Endothelial cell of umbilical vein (primary cell): ENCODE data around the gene GIT2. TPM values are rescaled to one million over a fixed set of nuclear protein-coding genes. Genes with fewer than 3 reads are reported as not detected.

Experiments used
- BruUV-seq: library from RNA; stranded (reverse); fragments of 400-500 nt; replicated peaks from 2 replicates; lab custom pipeline; 2021; lab: Mats Ljungman, UMichigan
- CTCF ChIA-PET: fragments of 300-600, 350-600 bp; sonication (Branson Sonifier 250); formaldehyde crosslinking; loops from one replicate; lab custom pipeline; 2021; ENCODE audit warnings: antibody characterized with exemption, inconsistent platforms; lab: Charles Lee
- POLR2A ChIA-PET: fragments of 300-600, 350-600 bp; sonication (Branson Sonifier 250); formaldehyde crosslinking; loops from one replicate; lab custom pipeline; 2021; ENCODE audit warnings: antibody characterized with exemption, inconsistent platforms; lab: Charles Lee
- DNase-seq: peaks from one replicate; pipeline ENCODE4 v3.0.0-alpha.2; 2011; ENCODE audit warnings: low read depth, low spot score
- FAIRE-seq: peaks from 2 replicates; lab custom pipeline; 2011; peaks lifted over from hg19 to GRCh38; lab: Jason Lieb, UNC
- H2AFZ ChIP-seq: 2 replicates; pipeline ENCODE4 v1.6.0; 2012; ENCODE audit warnings: low read depth, low read length, control low read depth, inconsistent platforms
- H3K27ac ChIP-seq: 2 replicates; pipeline ENCODE4 v1.5.1; 2011; ENCODE audit warnings: low read depth, mild to moderate bottlenecking, control low read depth, low read length, moderate library complexity; ENCODE audit not compliant: insufficient read depth
- H3K27me3 ChIP-seq, 2 experiments: 2 replicates each; pipeline versions ENCODE4 v1.6.0 to v1.6.1; 2011; ENCODE audit warnings: low read length in 2 of 2, mixed read lengths in 1 of 2; ENCODE audit not compliant: control insufficient read depth in 2 of 2, insufficient read depth in 2 of 2
- H3K36me3 ChIP-seq, 2 experiments: 2 replicates in 1 of 2; 3 replicates in 1 of 2; pipeline ENCODE4 v1.5.1; 2011; ENCODE audit warnings: low read length in 2 of 2, mild to moderate bottlenecking in 1 of 2, moderate library complexity in 1 of 2; ENCODE audit not compliant: control insufficient read depth in 2 of 2, insufficient read depth in 2 of 2; ENCODE audit errors: extremely low read depth in 1 of 2
- H3K4me1 ChIP-seq: 3 replicates; pipeline ENCODE4 v1.5.1; 2011; ENCODE audit warnings: mild to moderate bottlenecking, low read length; ENCODE audit not compliant: control insufficient read depth, insufficient read depth; ENCODE audit errors: extremely low read depth
- H3K4me2 ChIP-seq: 2 replicates; pipeline ENCODE4 v1.6.1; 2011; ENCODE audit warnings: low read length, control low read depth, mixed read lengths; ENCODE audit not compliant: insufficient read depth
- H3K4me3 ChIP-seq, 3 experiments: fragments of 200-600 bp in 1 of 3; sonication (generic), shearing (Covaris generic) in 1 of 3; replicated peaks in 1 of 3; 2 replicates each; pipeline ENCODE4 v1.5.1; 2011 to 2016; ENCODE audit warnings: control low read depth in 3 of 3, low read length in 3 of 3, mild to moderate bottlenecking in 2 of 3, inconsistent platforms in 1 of 3, low read depth in 1 of 3, moderate library complexity in 1 of 3; ENCODE audit not compliant: insufficient read depth in 1 of 3
- H3K79me2 ChIP-seq: 2 replicates; pipeline ENCODE4 v1.6.0; 2012; ENCODE audit warnings: low read length, inconsistent platforms; ENCODE audit not compliant: control insufficient read depth, insufficient read depth
- H3K9ac ChIP-seq: replicated peaks from 2 replicates; pipeline ENCODE3; 2011; ENCODE audit warnings: low read length, control low read depth; ENCODE audit not compliant: insufficient read depth; ENCODE audit errors: extremely low read depth
- H3K9me1 ChIP-seq: replicated peaks from 3 replicates; pipeline ENCODE4 v1.6.0; 2011; ENCODE audit warnings: mild to moderate bottlenecking, low read length; ENCODE audit not compliant: control insufficient read depth, insufficient read depth; ENCODE audit errors: extremely low read depth
- H3K9me3 ChIP-seq: replicated peaks from 2 replicates; pipeline ENCODE4 v1.5.1; 2012; ENCODE audit warnings: low read length, inconsistent platforms; ENCODE audit not compliant: control insufficient read depth, insufficient read depth
- H4K20me1 ChIP-seq: replicated peaks from 2 replicates; pipeline ENCODE3; 2011; ENCODE audit warnings: mild to moderate bottlenecking, low read length; ENCODE audit not compliant: control insufficient read depth, insufficient read depth; ENCODE audit errors: extremely low read depth
- CTCF ChIP-seq, 2 donors: IDR thresholded peaks; 1 replicate in 1 of 2; 2 replicates in 1 of 2; pipeline ENCODE4 v1.5.1; 2011; ENCODE audit warnings: low read length in 2 of 2, mild to moderate bottlenecking in 2 of 2, moderate library complexity in 2 of 2, control low read depth in 1 of 2, inconsistent platforms in 1 of 2, low read depth in 1 of 2; ENCODE audit not compliant: insufficient read depth in 1 of 2; ENCODE audit errors: extremely low read depth in 1 of 2
- EZH2 ChIP-seq: IDR thresholded peaks from 2 replicates; pipeline ENCODE4 v1.6.1; 2012; ENCODE audit warnings: borderline replicate concordance, low read depth, mild to moderate bottlenecking, moderate library complexity, low read length, inconsistent platforms; ENCODE audit not compliant: severe bottlenecking
- FOS ChIP-seq: IDR thresholded peaks from 2 replicates; pipeline ENCODE4 v1.6.1; 2011; ENCODE audit warnings: mild to moderate bottlenecking, low read length, moderate library complexity, borderline replicate concordance; ENCODE audit not compliant: insufficient read depth
- GATA2 ChIP-seq: IDR thresholded peaks from 2 replicates; pipeline ENCODE4 v1.7.0; 2011; ENCODE audit warnings: low read depth, mild to moderate bottlenecking, moderate library complexity, mixed read lengths, low read length; ENCODE audit not compliant: insufficient read length, insufficient read depth
- JUN ChIP-seq: IDR thresholded peaks from 2 replicates; pipeline ENCODE4 v1.6.1; 2011; ENCODE audit warnings: borderline replicate concordance, low read depth; ENCODE audit not compliant: insufficient read length, insufficient read depth
- MAX ChIP-seq: IDR thresholded peaks from 2 replicates; pipeline ENCODE4 v1.6.1; 2011; ENCODE audit not compliant: insufficient read depth, insufficient read length
- MYC ChIP-seq: IDR thresholded peaks from one replicate; pipeline ENCODE4 v1.6.1; 2011; ENCODE audit warnings: mild to moderate bottlenecking, low read depth, low read length
- POLR2A ChIP-seq: IDR thresholded peaks from 2 replicates; pipeline ENCODE4 v1.6.1; 2012; ENCODE audit warnings: low read depth, mild to moderate bottlenecking, control low read depth, low read length
- POLR2AphosphoS5 ChIP-seq: IDR thresholded peaks from 2 replicates; pipeline ENCODE4 v1.6.1; 2012; ENCODE audit warnings: low read depth, mild to moderate bottlenecking, control low read depth, low read length, moderate library complexity; ENCODE audit not compliant: insufficient read depth
- dilution Hi-C: fragments of 300-500 bp; cut with MboI; formaldehyde crosslinking; loops from one replicate; pipeline ENCODE4 v1.15.0; 2019; ENCODE audit warnings: low sequenced_read_pairs; ENCODE audit not compliant: extremely low pct_ligation_motif_present
- intact Hi-C: fragments of 100-400 bp; cut with micrococcal nuclease; formaldehyde crosslinking; loops from one replicate; pipeline ENCODE4 v1.10.0; 2022
- polyA plus RNA-seq, 4 experiments: library from polyadenylated mRNA; depleted of rRNA in 3 of 4; stranded (reverse) in 3 of 4; unstranded in 1 of 4; fragments of >200 nt; gene quantifications; 2 replicates each; pipeline versions ENCODE4 v1.2.1 to v1.2.3, GENCODE V29; 2011 to 2012; ENCODE audit warnings: missing spikeins in 1 of 4
- total RNA-seq: library from RNA; stranded (reverse); gene quantifications from 2 replicates; pipeline ENCODE4 v1.2.3, GENCODE V29; 2021

Gene GIT2
- total and polyA plus RNA-seq, 2 donors (not counting 3 experiments of a cell fraction or from before 2014, with no cell fraction given): 37.3 to 77.2 TPM

- H3K27me3 ChIP-seq: no peaks in the 10 kb centered on the region
- no peak for TF ChIP-seq MAX
- TF ChIP-seq CTCF (IDR thresholded peaks at IDR 0.05; ENCODE audit: extremely low read depth in 1 of 2, insufficient read depth in 1 of 2, low read depth in 1 of 2, low read length in 2 of 2): no peak
- no peak for TF ChIP-seq JUN
- no peak for TF ChIP-seq EZH2
- no peak for TF ChIP-seq MYC
- no peak for TF ChIP-seq POLR2AphosphoS5
- no peak for TF ChIP-seq GATA2
- TF ChIP-seq FOS: no peak
- no peak for TF ChIP-seq POLR2A
- dilution Hi-C loops: no loop called here
- no peaks in the 10 kb centered on the region for H3K79me2 ChIP-seq
- H3K4me2 ChIP-seq: no peak overlapping the region
- no peak for FAIRE-seq
- BruUV-seq: no TSS peak
- POLR2A ChIA-PET: no interaction called here
- H3K27ac ChIP-seq: no peak overlapping the region
- no peak overlapping the region for H3K9ac ChIP-seq
- H3K9me3 ChIP-seq: no peaks in the 10 kb centered on the region
- H3K9me1 ChIP-seq: no peaks in the 10 kb centered on the region
- CTCF ChIA-PET: no interaction called here
- H3K4me3 ChIP-seq: no peak overlapping the region
- intact Hi-C loops: no loop called here
- H2AFZ ChIP-seq: no peak overlapping the region
- no peak for DNase-seq
- peaks cover 30 to 36% of the 10 kb centered on the region in 2 experiments for H3K36me3 ChIP-seq
- peaks cover 16% of the 10 kb centered on the region for H3K4me1 ChIP-seq
- no peaks in the 10 kb centered on the region for H4K20me1 ChIP-seq
These were observed 45.5 kb downstream of the GIT2 start for GRCh38 chr12:109950625-109951024.
